ENCODE data around the gene LARP7.
A peak's percentile ranks its signal among the peaks of the same experiment; 100 is the strongest.
"Not testable (repeated sequence)": the region's sequence is repeated elsewhere in the genome, so short reads cannot be mapped to it uniquely, and the experiment has no call there.

LARP7 gene

GRCh38 chr4:112594993-112595392 is 42.0 kb upstream of the LARP7 start:
- Histone ChIP-seq H3K4me3 (ENCODE audit: low read depth, low read length) (no peak overlapping the region), H3K27me3 (replicated peaks) (no peaks in the 10 kb centered on the region), H3K27ac (no peak overlapping the region), H3K36me3 (replicated peaks) (no peaks in the 10 kb centered on the region)
- DNase-seq = no peak
- no peak for TF ChIP-seq CTCF (IDR thresholded peaks at IDR 0.05; ENCODE audit: low read depth, low read length, missing control alignments)
- in situ Hi-C loops (cut with HindIII; ENCODE audit: low pct_ligation_motif_present, low sequenced_read_pairs) = no loop called here

GRCh38 chr4:112604589-112604988 is 32.4 kb upstream of the LARP7 start:
- DNase-seq = peak; percentile 76
- Histone ChIP-seq H3K4me3 (ENCODE audit: low read depth, low read length) (no peak overlapping the region), H3K36me3 (replicated peaks) (no peaks in the 10 kb centered on the region), H3K27me3 (replicated peaks) (no peaks in the 10 kb centered on the region), H3K27ac (no peak overlapping the region)
- in situ Hi-C loops (cut with HindIII; ENCODE audit: low pct_ligation_motif_present, low sequenced_read_pairs) = loop anchor here (25.0 kb wide), 1 partner anchor 267 kb away; no protein-coding TSS in a partner anchor
- TF ChIP-seq CTCF (IDR thresholded peaks at IDR 0.05; ENCODE audit: low read depth, low read length, missing control alignments) = peak; percentile 71

GRCh38 chr4:112612814-112613213 is 24.1 kb upstream of the LARP7 start:
- not testable (repeated sequence) for H3K27ac ChIP-seq; H3K27me3 ChIP-seq (replicated peaks); DNase-seq; H3K4me3 ChIP-seq (ENCODE audit: low read depth, low read length); H3K36me3 ChIP-seq (replicated peaks)
- in situ Hi-C loops (cut with HindIII; ENCODE audit: low pct_ligation_motif_present, low sequenced_read_pairs) = loop anchor here (25.0 kb wide), 1 partner anchor 276 kb away; no protein-coding TSS in a partner anchor

- Histone ChIP-seq H3K4me3 (ENCODE audit: low read depth, low read length) (no peak overlapping the region), H3K27ac (no peak overlapping the region), H3K36me3 (replicated peaks) (no peaks in the 10 kb centered on the region), H3K27me3 (replicated peaks) (no peaks in the 10 kb centered on the region)
- no peak for TF ChIP-seq CTCF (IDR thresholded peaks at IDR 0.05; ENCODE audit: low read depth, low read length, missing control alignments)
- no peak for DNase-seq
- in situ Hi-C loops (cut with HindIII; ENCODE audit: low pct_ligation_motif_present, low sequenced_read_pairs) = loop anchor here (25.0 kb wide), 1 partner anchor 280 kb away; no protein-coding TSS in a partner anchor
Measured at GRCh38 chr4:112616984-112617383, 20.0 kb upstream of the LARP7 start.

GRCh38 chr4:112626228-112626627 is 10.7 kb upstream of the LARP7 start:
- in situ Hi-C loops (cut with HindIII; ENCODE audit: low pct_ligation_motif_present, low sequenced_read_pairs) = no loop called here
- DNase-seq = no peak
- no peaks in the 10 kb centered on the region for H3K27me3 ChIP-seq (replicated peaks)
- no peak overlapping the region for H3K27ac ChIP-seq
- H3K36me3 ChIP-seq (replicated peaks) = no peaks in the 10 kb centered on the region
- H3K4me3 ChIP-seq (ENCODE audit: low read depth, low read length) = no peak overlapping the region
- TF ChIP-seq CTCF (IDR thresholded peaks at IDR 0.05; ENCODE audit: low read depth, low read length, missing control alignments) = no peak

GRCh38 chr4:112633477-112634235 is 3.3 kb upstream of the LARP7 start:
- H3K27ac ChIP-seq = no peak overlapping the region
- no peak for DNase-seq
- peaks cover 3% of the 10 kb centered on the region for H3K36me3 ChIP-seq (replicated peaks)
- peak; percentile 28 for TF ChIP-seq CTCF (IDR thresholded peaks at IDR 0.05; ENCODE audit: low read depth, low read length, missing control alignments)
- in situ Hi-C loops (cut with HindIII; ENCODE audit: low pct_ligation_motif_present, low sequenced_read_pairs) = no loop called here
- H3K27me3 ChIP-seq (replicated peaks) = no peaks in the 10 kb centered on the region
- no peak overlapping the region for H3K4me3 ChIP-seq (ENCODE audit: low read depth, low read length)

Measured in brain microvascular endothelial cell (primary cell).